Stimulated activated CD8-positive, alpha-beta memory T cell treated with anti-CD3 and anti-CD28 coated beads, Interleukin-7, amount 100 ng/mL, for 24 hours (primary cell): ENCODE results near the gene MCTP1.

Experiments
- DNase-seq: peaks from one replicate; pipeline ENCODE4 v3.0.0-alpha.2; 2020; ENCODE audit warnings: low read depth

MCTP1 gene

DNA sequence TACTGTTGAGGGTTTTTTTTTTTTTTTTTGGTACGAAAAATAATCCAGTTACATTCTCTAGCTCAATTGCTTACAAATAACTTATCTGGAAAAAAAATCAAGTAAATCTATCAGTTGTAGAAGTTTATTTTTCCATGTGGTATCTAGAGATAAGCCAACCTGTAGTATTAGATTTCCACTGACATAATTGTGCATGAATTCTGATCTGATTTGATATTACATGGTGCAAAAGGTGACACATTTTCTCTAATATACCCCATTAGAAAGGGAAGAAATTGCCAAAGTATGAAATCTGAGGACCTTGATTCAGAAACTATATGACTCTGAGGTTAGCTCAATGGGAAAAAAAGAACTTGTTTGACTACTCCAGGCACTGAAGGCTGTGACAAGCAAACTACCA lies 524.9 kb downstream of the MCTP1 start:
- no peak for DNase-seq

DNA sequence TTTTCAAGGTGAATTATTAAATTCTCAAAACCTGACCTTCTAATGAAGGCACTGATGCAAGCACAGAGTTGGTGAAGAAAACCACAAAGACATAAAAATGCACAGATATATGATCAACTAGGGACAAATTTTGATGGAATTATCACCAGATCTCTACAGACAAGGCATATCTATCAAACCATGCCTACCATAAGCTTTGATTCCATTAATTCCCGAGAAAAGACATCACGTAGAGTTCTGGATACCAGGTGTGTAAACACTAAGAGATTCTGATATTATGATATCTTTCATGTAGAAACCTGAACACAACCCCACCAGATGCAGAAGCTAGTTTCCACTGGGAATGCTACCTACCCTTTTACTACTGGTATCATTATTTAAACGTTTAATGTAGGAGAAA lies 525.9 kb downstream of the MCTP1 start:
- no peak for DNase-seq

GRCh38 chr5:94754824-94755223 lies 530.1 kb downstream of the MCTP1 start:
- no peak for DNase-seq

GRCh38 chr5:94751460-94751859 lies 533.4 kb downstream of the MCTP1 start:
- DNase-seq, result no peak

DNA sequence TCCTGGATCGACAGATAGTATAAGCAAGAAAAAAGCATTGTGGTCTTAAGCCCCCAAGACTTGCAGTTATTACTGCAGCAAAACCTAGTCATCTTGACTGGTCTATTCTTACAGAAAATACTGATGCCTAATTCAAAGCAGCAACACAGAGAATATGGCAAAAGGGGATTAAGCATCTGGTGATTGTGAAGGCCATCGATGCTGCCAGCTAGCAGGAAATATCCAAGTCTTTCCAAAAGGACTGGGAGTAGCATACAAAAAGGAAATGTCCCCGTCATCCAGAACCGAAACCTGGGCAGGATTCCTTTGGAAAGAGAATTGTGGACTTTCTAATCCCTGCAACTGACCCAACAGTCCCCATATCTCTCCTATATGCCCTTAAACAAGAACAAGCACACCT lies 534.2 kb downstream of the MCTP1 start:
- DNase-seq, result no peak

DNA sequence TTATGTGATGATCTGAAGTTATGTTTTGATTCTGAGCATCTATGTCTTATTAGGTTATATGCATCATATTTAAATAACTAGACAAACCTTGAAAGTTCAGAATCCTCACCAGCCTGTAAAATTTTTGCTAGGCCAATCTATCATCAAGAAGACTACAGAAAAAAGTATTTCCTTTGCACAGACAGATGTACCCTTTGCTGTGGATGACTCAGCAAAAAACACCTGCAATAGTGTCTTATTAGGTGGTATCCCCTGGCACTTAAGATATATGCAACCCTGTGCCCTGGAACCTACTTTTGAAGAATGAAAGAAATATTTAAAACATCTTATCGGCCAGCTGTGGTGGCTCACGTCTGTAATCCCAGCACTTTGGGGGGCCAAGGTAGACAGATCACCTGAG lies 535.9 kb downstream of the MCTP1 start:
- no peak for DNase-seq

- no peak for DNase-seq
Observed at GRCh38 chr5:94748212-94748611, 536.7 kb downstream of the MCTP1 start.

GRCh38 chr5:94747371-94747770 lies 537.5 kb downstream of the MCTP1 start:
- no peak for DNase-seq

DNA sequence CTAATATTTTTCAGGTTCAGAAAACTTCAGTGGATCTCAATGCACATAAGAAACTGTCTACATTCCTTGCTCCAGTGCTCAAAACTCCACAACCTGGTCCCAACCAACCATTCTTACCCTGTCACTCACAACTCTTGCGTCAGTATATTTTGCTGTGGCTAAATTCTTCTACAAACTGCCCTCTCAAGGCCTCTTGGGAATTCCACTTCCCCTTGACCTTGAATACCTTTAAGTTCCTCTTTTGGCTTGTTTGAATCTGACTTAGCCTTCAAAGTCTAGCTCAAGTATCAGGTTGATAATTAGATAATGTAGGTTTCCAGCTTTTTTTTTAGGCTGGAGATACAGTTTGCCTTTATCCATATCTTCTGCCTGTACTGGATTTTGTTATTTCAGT lies 538.2 kb downstream of the MCTP1 start:
- no peak for DNase-seq

DNA sequence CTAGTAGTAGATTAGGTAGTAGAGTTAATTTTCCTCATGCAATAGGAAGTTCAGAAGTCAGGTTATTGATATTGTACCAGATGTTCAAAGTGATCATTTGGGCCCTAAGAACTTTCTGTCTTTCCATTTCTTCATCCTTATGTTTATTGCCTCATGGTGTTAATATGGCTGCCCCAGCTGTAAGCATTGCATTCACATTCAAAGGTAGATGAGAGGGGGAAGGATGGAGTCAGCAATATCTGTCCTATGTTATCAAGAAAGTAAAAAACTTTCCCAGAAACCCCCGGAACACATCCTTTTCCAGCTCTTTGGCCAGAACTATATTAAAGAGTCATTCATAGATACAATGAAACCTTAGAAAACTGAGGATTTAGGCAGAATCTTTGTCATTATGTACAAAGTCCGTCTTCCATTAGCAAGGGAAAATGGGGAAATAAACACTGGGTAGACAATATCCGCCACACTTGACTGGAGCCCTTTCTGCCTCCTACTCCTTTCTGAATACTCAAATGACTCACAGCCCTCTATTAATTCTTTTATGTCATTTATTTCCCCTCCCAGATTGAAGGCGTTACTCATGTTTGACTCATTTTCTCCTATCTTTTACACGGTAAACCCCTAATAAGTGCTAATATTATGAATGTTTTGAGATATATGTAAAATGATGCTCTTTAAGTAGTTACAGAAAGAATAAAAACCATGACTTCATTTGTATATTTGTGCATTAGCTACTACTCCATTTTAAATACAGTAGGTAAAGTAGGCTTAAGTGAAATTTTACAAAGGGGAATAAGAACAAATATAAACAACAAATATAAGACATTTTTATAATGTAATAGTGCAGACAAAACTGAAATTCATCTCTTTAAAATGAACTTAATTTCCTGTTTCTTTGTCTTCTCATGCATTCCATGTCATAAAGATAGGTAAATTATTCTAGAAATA lies 538.8 kb downstream of the MCTP1 start:
- DNase-seq, result no peak

DNA sequence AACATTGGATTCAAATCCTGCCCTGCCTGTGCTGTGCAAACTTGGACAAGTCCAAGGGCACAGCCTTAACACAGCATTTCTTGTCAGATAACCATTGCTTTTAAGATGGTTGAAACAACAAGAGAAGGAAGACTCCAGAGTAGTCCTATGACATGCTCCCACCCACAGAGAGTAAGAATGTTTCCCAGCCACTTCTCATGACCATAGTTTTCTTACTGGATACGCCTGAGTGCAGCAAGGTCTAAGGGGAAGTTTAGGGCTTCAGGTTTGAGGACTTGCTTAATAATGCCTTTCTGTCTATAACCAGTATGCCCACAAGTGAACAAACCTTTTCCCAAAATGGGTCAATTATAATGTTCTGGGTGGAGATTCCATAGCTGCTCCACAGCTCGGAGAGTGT lies 540.0 kb downstream of the MCTP1 start:
- no peak for DNase-seq

GRCh38 chr5:94742852-94743251 lies 542.0 kb downstream of the MCTP1 start:
- no peak for DNase-seq

DNA sequence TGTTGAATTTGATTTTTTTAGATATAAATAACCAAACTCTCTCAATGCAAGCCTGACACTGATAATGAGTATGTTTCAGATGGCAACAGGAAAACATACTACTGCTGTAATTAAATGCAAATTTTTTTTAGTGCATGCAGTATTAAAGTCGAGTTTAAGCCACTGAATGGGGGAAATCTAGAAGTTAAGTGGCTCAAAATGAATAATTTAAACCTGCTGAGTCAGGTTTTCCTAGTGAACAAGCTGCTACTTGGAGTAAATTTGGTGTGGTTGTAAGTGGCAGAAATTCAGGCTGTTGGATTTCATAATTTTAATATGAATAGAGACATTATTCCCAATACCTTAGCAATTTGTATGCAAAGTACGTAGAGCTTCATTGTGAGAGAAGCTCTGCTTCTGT lies 544.6 kb downstream of the MCTP1 start:
- DNase-seq, result no peak

DNA sequence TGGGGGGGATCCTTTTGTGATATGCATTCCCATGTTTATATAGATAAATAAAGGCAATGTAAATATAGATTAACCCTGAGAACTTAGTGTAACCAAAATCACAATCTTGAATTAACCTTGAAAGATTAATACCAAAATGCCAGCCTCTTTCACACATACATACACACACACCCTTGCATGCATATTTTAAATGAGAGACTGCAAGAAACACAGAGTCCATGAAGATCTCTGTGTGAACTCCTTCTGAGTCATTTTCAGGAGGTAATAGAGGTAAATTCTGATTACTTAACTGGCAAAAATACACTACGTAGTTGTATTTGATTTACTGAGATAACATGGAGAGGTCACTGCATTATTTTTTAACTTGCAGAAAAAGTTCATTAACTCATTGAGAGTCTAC lies 548.4 kb downstream of the MCTP1 start:
- DNase-seq, result no peak

DNA sequence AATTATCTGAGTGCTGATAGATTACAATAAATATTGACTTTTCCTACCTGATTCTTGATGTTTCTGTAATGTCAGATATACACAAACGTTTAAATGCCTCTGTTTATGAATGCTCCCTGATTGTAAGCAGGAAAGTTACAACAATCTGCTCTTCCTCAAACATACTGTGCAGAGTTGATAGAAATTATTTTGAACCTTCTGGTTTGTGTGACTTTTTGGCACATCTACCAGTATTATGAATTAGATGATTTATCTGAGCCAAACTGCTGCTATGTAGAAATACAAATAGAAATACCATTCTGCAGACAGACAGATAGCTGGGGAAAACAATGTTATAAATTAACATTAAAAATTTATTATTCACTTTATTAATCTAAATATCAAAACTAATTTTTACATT lies 553.4 kb downstream of the MCTP1 start:
- no peak for DNase-seq

- no peak for DNase-seq
Observed at GRCh38 chr5:94725142-94725541, 559.8 kb downstream of the MCTP1 start.

DNA sequence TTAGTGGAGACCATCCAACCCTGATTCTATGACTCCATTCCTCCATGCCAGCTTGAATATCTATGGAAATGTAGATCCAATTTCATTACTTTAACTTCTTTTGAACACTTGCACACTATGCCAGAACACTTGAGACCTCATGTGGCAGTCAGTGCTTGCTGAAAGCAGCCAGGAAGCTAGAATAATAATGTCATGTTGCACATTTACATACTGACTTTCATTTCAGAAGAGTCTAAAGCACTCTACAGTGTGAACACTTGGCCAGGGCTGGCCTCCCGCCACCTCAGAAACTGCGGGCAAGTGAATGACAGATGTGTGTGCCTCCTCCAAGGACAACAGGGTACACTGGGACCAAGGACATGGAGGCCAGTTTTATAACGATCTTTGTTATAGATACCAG lies 569.1 kb downstream of the MCTP1 start:
- DNase-seq, result no peak

DNA sequence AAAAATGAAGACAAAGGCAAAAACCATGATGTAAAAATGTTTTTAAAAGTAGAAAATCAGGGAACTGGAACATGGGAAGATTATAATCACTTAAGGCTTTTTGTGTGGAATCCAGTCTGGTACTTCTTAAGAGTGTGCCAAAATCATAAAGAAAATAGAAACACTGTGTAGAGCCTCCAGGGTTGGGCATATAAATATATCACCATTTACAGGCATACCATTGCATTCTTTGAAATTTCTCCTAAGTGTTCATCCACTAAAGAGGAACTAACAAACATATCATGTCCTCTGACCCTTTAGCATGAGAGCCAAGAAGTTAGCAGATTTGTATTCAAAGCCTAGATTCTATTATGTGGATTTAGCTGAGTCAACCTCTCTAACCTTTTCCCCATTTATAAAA lies 573.1 kb downstream of the MCTP1 start:
- DNase-seq, result no peak

DNA sequence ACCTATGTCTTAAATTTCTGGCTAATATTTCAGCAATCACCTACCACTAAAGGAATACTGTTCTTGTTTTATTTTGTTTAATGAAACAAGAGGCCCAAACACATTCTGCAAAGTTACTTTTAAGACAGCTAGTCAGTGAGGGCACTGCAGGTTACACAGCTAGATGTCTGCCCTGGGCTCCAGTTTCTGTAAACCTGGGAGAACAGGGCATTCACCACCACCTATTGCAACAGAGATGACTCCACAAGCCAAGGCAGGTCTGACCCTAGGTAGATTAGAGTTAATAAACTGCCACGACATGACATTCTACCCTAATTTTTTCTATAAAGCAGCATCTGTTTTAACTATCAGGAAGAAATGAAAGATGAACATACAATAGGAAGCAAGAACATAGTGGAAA lies 575.6 kb downstream of the MCTP1 start:
- no peak for DNase-seq

DNA sequence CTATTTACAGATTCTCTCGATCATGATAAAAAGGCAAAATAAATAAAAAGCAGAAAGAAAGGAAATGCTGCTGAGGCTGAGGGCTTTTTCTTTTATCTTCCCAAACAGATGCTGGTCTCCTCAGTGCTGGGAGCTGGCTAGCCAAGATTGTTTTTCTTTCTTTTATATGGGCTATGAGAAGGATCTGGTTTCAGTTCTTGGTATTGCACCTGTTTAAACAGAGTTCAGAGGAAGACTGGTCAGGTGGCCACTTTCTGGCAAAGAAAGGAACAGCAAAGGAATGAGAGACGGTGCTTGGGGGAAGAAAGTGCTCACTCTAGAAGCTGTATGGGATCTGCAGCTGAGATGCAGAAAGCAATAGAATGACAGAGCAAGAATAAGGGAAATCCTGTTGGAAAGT lies 577.5 kb downstream of the MCTP1 start:
- DNase-seq, result no peak

DNA sequence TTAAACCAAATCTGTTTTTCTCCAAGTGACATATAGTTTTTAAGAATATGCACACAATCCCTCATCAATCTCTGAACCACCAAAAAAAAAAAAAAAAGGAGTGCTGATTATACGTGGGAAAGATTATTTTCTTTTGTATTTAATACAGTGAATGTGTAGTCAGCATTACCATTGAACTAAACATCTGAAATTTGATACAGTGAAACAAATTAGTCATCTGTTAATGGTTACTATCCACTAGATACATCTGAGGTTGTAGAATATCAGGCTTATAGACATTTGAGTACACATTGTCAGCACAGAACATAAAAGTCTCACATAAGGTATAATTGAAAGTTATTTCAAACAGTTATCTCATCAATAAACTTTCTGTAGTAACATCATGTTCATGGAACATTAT lies 579.5 kb downstream of the MCTP1 start:
- DNase-seq, result no peak

- no peak for DNase-seq
Observed at GRCh38 chr5:94702729-94703128, 582.2 kb downstream of the MCTP1 start.

DNA sequence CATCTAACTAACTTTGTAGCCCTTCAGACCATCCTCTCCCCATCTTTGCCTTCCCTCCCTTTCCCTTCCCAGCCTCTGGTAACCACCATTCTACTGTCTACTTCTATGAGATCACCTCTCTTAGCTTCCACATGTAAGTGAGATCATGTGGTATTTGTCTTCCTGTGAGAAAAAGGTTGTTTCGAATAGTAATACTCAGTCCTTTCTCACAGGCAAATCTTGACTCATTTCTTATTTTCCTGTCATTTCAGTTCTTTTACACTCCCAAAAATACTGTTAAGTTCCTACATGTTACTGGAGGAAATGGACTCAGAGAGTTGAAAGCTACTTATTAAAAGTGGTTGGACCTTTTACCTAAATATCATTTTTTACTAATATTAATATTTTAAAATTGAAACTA lies 584.3 kb downstream of the MCTP1 start:
- DNase-seq, result no peak

DNA sequence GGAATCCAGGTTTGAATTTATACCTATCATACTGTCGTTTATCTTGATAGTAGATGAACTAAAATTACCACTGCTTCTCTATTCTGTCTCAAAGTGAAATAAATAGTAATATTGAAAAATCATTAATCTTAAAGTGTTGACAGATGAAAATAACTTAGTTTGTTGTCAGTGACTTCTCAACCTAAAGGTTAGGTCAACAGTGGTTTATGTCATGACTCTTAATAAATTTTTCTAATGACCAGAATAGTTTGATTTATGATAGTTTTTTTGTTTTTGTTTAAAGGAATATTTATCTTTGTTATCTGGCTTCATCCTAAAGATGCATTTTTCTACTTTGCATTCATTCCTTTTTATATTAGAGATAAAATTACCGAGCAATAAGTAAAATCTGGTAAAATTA lies 585.3 kb downstream of the MCTP1 start:
- DNase-seq, result no peak
